Dermis microvascular lymphatic vessel endothelial cell (primary cell): ENCODE results near the gene USP40. TPM values are rescaled to one million over a fixed set of nuclear protein-coding genes. Genes with fewer than 3 reads are reported as not detected.

Source experiments
- DNase-seq, 2 donors: peaks; one replicate each; pipeline versions ENCODE4 v3.0.0 to v3.0.0-alpha.2; 2010; ENCODE audit warnings: low read depth in 2 of 2
- total RNA-seq: library from RNA; depleted of rRNA; stranded (reverse); fragments of >200 nt; gene quantifications from 2 replicates; pipeline ENCODE4 v1.2.1, GENCODE V29; 2014

USP40 gene
- total RNA-seq, 1 donor from 2014 or later = 19.0 TPM

DNA sequence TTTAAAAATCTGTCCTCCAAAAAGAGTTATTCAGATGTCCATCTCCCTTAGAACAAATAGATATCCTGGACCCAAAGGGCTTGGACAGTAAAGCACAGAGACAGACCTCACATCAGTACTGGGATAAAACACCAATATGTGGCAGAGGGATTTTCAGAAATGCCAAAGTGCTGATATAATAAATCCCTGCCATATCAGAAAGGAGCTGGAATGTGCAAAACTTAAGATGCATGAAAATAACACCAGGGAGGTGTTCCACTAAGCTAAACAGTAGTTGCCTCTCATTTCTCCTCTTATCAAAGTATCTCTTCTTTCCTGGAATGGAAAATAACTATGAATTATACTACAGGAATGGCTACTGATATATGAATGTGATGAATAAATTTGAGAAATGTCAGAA is 13.2 kb downstream of the USP40 start:
- no peak for DNase-seq

DNA sequence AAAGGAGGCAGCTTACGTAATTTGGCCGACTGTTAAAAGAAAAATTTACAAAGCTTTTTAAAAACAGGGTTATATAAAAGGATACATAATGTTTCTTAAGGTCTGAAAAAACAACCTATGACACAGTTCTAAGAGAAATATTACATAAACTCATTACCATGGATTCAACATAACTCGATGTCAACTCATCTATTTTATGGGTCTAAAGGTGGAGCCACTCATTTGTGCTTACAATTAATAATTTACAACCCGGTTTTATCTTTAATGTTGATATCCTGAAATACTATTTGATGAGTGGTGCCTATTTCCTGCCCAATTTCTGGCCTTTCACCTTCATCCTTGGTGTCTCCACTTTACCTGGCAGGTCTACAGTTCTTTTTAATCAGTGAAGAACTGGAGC is 15.1 kb downstream of the USP40 start:
- no peak for DNase-seq

DNA sequence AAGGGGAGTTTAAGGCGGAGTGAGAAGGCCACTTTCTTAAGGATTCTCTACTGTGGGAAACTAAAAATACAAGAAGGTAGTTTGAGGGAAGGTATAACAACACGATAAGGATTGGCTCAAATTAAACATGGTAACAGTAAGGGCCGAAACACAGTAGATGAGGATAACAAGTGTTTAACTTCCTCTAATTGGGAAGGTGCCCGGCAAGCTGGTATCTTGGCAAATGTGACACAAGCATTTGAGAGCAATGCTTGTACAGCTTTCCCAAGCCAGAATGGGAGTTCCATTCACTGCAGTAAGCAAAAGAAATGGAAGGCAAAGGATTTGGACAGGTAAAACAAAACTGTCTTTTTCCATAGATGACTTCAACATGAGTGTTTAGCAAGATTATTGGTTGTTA is 19.8 kb downstream of the USP40 start:
- DNase-seq = no peak

DNA sequence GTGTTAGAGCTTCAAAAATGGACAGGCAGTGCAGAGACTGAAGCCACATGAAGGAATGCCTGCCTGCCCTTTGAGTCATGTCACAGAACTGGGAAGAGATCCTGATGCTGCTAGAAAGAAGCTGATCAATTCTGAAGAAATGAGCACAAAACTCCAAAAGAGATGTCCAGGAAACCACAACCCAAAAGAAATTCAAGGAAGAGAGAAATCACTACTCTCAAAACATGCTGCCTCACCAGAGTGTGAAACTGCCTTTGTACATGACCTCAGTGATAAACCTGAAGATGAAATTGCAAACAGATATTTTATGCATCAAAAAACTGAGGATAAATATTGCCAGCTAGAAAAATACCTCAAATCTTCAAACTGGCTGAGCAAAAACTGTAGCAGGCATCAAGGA is 20.5 kb downstream of the USP40 start:
- no peak for DNase-seq

DNA sequence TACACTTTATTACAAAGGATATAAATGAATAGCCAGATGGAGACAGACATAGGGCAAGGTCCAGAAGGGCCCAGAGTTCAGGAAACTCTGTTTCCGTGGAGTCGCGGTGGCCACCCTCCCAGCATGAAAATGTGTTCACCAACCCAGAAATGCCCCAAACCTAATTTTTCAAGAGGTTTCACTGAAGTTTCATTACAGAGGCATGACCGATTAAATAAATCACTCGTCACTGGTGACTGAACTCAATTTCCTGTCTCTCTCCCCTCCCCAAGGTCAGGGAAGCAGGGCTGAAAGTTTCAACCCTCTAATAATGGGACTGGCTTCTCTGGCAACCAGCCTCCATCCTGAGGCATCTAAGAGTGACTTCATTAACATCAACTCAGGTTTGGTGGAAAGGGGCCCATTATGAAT is 22.4 kb downstream of the USP40 start:
- DNase-seq = peak; percentile 64 to 89

DNA sequence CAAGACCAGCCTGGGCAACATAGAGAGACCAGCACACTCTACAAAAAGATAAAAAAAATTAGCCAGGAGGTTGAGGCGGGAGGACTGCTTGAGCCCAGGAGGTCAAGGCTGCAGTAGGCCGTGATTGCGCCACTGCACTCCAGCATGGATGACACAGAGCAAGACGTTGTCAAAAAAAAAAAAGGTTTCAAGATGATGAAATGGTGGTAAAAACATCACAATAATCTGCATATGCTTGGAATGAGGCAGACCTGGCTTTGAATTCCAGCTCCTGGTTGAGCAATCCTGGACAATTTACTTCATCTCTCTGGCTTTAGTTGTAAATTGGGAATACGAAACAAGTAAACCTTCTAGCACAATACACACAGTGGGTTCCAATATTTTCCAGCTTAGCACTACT is 24.1 kb downstream of the USP40 start:
- DNase-seq = no peak

DNA sequence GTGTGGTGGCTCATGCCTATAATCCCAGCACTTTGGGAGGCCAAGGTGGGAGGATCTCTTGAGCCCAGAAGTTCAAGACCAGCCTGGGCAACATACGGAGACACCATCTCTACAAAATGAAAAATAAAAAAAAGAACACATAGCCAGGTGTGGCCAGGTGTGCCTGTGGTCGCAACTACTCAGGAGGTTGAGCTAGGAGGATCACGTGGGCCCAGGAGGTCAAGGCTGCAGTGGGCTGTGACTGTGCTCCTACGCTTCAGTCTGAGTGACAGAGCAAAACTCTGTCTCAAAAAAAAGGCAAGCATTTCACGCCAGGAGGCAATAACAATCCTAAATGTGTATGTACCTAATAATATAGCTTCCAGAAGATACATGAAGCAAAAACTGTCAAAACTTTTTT is 27.8 kb downstream of the USP40 start:
- no peak for DNase-seq

DNA sequence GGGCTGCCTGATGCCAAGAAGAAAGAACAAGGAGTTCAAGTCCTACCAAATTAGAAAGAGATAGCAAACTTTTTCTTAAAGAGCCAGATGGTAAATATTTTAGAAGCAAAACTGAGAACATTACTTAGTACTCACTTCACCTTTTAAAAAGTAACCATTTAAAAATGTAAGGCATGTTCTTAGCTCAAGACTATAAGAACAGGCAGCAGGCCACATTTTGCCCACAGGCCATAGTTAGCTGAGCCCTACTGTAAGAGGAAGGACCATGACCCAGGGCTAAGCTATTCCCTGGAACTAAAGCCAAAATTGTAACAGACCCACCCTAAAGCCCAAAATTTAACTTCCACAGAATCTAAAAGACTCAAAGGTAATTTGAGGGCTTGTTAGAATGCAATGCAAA is 31.3 kb downstream of the USP40 start:
- no peak for DNase-seq

DNA sequence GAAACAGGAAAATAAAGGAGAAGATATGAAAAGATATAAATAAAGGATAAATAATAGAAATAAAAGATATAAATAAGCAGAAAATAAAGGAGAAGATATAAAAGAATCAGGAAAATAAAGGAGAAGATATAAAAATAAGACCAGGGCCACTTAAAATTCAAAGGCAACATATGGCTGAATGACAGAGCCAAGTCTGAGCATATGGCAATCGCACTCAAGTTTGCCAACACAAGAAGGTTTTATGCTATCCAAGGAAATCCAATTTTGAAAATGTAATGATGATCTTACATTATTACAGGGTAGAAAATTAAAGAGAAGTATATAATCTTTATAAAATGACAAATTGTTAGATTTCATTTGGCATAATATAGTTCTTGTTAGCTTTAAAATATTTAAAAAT is 33.6 kb downstream of the USP40 start:
- DNase-seq = no peak

DNA sequence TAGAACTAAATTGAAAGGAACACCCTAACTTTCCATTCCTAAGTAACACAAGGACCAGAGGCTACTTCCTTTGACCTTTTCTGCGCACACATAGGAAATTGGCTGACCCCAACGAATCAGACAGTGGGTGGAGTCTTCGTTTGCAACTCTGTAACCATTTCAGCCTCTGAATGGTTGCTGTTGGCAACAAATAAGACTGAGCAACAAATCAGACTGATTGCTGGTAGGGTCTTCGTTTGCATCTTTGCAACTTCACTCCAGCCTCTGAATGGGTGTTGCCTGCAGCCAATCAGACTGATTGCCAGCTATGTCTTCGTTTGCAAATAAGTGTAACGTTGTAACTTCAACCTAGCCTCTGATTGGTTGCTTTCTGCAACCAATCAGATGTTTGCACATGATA is 34.6 kb downstream of the USP40 start:
- DNase-seq = no peak

DNA sequence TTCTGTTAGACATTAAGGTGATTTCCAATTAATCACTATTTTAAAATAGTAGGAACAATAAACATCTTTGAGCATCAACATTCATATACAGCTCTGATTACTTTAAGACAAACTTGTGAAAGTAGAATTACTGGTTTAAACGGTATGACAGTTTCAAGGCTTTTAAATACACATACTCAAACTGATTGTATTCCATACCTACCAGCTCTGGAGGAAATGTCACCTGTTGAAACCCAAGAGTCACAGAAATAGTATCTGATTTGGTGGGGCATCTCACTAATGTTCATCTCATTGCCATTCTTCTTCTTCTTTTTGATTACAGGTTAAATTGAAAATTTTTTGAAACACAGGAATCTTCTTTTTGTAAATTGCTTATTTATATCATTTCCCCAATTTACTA is 36.2 kb downstream of the USP40 start:
- no peak for DNase-seq

DNA sequence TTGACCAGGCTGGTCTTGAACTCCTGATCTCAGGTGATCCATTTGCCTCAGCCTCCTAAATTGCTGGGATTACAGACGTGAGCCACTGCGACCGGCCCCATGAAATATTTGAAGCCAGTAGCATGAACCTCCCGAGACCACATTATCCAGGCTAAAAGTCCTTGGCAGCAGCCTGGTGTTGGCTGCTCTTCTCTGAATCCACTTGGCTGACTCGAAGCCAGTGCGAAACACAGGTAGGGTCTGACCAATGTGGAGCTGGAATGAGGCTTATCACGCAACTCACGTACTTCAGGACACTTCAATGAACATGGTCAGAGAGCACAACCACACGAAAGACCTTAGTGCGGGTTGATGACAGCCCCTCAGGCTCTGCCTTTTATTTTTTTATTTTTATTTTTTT is 38.4 kb downstream of the USP40 start:
- no peak for DNase-seq

DNA sequence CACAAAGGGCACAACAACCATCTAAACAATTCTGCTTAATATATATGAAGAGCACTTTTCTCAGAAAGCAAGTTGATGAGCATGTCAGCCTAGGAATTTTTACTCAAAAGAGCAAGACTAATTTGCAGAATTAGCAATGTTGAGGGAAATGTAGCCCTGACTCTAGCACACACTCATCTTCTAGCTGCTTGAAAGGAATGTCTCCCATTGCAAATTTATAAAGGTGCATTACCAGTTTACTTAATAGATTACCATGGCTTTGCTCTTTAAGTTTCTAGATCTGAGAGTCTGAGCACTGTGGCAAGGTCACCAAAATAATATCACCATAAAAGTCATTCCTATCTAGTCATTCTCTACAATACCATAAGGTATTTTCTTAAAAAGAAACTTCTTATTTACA is 40.8 kb downstream of the USP40 start:
- DNase-seq = no peak

DNA sequence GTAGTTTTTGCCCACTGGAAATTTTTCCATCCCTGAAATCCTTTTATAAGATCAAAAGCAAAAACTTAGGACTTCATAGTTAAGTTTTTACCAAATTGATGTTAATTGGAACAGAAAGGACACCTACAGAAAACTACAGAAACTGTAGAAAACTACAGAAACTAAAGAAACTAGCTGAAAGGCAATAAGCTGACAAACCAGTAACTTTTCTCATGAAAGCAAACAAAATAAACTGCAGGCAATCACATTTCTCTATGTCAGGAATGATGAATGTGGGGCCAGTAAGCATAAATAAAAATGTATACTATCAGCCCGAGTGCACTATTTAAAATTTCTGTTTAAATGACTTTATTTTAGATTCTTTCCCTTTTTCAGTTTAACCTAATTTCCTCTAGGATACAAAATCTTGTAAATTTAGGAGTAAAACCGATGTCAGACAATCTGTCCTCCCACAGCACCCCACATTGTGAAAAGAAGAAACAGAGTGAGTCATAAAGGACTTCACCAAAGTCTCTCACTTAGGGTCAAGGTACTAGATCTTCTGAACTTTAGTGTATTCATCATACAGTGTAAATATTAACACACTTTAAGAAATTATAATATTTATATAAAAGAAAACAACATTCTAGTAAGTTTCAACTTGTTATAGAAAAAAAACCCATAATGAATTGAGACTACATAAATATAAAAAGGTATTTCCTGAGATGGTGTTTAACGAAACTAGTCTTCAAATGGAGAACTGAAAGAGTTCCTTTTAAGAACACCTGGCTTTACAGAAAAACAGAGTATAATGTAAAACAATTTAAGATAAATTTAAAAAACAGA is 46.6 kb downstream of the USP40 start:
- no peak for DNase-seq

DNA sequence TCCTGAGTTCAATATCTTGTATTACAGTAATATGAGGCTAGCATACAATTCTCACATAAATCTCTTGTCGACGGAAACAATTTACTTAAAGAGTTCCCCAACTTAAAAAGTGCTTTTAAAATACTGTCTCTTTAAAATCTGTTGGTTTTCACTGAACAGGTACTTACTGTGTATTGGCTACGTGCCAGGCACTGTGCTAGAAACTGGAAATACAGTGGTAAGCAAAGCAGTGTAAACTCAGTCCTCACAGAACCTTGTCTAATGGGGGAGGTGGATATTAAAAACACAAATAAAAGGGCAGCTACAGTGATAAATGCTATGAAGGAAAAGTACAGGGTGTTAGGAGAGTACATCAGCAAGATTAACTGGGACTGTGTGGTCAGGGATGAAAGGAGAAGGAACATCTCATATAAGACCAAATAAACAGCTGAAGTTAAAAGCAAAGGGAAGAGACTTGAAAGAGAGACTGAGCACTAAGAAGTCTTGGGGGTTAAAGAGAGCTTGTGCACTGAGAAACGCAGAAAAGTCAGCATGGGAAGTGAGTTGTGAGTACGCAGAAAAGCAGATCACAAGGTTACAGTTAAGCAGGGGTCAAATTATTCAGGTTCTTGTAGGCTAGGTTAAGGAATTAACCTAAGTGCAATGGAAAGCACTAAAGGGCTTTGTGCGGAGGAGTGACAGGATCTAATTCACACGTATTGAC is 52.5 kb downstream of the USP40 start:
- DNase-seq = peak in 1 of 2 donors; percentile 5

DNA sequence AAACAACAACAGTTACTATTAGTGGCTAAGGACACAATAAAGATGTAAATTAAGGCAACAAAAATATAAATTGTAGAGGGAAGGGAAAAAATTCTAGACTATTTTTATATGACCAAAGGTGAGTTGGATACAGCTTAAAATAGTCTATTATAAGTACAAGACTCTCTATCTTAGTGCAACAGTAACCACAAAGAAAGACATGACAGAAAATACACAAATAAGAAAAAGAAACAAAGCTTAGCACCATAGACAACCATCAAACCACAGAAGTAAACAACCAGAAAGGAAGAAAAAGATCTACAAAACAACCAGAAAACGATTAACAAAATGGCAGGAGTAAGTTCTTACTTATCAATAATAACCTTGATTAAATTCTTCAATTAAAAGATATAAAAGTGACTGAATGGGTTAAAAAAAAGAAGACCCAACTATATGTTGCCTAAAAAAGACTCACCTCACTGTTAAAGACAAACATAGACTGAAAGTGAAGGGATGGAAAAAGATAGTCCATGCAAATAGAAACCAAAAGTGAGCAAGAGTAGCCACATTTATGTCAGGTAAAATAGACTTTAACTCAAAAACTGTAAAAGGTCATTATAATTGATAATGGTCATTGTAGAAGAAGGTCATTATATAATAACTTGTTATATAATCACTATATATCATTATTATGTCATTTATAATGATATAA is 62.5 kb downstream of the USP40 start:
- DNase-seq = no peak

DNA sequence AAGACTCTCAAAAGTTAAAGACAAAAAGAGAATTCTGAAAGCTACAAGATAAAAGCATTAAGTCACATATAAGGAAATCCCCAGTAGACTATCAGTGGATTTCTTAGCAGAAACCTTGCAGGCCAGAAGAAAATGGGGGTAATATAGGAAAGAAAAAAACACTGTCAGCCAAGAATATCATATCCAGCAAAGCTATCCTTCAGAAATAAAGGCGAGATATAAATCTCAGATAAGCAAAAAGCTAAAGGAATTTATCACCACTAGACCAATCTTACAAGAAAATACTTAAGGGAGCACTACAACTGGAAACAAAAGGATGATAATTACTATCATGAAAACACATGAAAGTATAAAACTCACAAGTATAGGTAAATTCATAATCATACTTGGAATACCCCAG is 63.1 kb downstream of the USP40 start:
- DNase-seq = no peak

DNA sequence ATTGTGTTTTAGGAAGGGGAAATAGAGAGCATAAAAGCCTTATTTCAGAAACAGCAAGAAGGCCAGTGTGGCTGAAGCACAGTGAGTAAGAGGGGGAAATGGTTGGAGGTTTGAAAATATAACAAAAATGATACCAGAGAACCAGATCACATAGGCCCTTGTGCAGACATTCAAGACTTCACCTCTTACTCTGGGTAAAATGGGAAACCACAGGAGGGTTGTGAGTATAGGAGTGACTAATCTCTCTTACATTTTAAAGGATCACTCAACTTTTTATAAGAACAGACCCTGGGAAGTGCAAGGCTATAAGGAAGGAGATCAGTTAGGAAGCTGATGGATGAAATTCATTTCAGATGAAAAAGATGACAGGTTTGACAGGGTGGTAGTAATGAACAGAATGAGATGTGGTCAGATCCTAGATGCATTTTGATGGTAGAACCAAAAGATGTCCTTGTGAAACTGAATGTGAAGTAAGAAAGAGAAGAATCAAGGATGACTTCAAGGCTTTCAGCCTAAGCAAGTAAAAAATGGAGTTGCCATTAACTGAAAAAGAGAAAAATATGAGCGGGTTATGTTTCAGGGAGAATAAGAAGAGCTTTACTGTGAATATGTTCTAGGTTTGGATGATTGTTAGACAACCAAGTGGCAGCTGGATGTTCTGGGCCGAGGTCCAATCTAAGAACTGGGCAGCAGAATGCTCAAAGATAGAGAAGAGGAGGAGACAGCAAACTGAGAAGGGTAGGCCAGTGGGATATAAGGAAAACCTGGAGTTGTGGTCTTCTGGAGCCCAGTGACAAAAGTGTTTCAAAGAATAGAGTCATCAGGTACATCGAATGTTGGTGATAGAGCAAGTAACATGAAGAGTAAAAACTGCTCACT is 65.1 kb downstream of the USP40 start:
- no peak for DNase-seq

DNA sequence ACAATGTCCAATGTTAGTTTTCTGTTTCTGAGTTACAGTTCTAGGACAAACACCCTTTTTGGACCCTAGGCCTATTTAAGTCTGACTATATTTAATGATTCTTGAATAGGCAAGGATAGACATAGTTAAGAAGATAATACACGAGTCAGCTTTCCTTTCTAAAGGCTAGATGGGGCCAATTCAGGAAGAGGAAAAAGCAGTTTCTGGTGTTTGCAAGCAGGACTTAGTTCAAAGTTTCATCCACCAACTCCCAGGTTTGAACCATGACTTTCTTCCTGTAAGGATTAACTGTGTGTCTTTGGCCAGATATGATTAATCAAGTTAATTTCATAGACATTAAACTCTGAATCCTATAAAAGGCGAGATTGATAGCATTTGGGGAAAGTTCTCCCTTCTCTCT is 66.7 kb downstream of the USP40 start:
- DNase-seq = no peak

DNA sequence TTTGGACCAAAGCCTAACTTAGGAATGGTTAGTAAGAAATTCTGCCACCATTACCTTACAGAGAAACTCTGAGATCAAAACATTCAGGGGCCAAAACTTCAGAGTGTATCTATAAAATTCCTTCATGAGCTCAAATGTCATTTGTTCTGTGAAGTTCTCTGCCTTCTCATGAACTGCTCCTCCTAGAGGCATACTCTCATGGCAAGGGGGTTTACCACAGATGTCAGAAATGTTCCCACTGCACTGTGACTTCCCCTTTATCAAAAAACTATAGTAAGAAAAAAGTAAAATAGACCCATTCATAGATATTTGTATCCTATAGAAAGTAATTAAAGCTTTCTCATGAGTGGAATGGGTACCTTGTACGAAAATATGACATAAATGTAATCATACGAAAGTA is 68.5 kb downstream of the USP40 start:
- DNase-seq = no peak

DNA sequence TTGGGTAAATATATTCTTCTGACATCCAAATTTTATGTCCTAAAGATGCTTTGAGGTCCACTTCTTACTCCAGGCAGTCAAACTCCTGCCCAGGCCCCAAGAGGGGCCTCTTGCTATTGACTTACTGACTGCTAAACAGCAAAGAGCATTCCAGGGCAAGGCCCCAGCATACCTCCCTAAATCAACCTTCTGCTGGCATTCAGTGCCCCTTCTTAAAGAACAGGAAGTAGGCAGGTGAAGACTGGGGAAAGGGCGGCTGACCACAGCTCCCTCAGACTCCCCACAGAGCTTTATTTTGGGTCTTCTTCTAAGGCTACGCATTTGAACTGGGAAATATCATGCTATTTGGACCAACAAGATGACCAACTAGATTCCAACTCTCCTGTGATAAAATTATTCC is 68.9 kb downstream of the USP40 start:
- no peak for DNase-seq
